Fibroblast of skin of scalp (primary cell): ENCODE data around the gene PHF10.

Experiments used
- DNase-seq: peaks from one replicate; pipeline ENCODE4 v3.0.0-alpha.2; 2013

PHF10 gene

GRCh38 chr6:169675011-169675410 is 49.3 kb downstream of the PHF10 start:
- DNase-seq = no peak

GRCh38 chr6:169671563-169671962 is 52.7 kb downstream of the PHF10 start:
- no peak for DNase-seq

GRCh38 chr6:169669889-169670288 is 54.4 kb downstream of the PHF10 start:
- no peak for DNase-seq

GRCh38 chr6:169669147-169669546 is 55.2 kb downstream of the PHF10 start:
- no peak for DNase-seq

- no peak for DNase-seq
Measured at GRCh38 chr6:169668203-169668847, 56.0 kb downstream of the PHF10 start.

- DNase-seq = no peak
Measured at GRCh38 chr6:169667716-169668115, 56.6 kb downstream of the PHF10 start.

GRCh38 chr6:169666441-169666840 is 57.9 kb downstream of the PHF10 start:
- DNase-seq = no peak

GRCh38 chr6:169665289-169665688 is 59.0 kb downstream of the PHF10 start:
- no peak for DNase-seq

- no peak for DNase-seq
Measured at GRCh38 chr6:169664227-169664626, 60.1 kb downstream of the PHF10 start.

- no peak for DNase-seq
Measured at GRCh38 chr6:169663468-169663867, 60.8 kb downstream of the PHF10 start.

- DNase-seq = no peak
Measured at GRCh38 chr6:169661391-169661756, 62.9 kb downstream of the PHF10 start.

- no peak for DNase-seq
Measured at GRCh38 chr6:169660751-169661390, 63.4 kb downstream of the PHF10 start.

GRCh38 chr6:169659820-169660610 is 64.3 kb downstream of the PHF10 start:
- no peak for DNase-seq

GRCh38 chr6:169657284-169657610 is 67.1 kb downstream of the PHF10 start:
- no peak for DNase-seq

GRCh38 chr6:169656546-169657283 is 67.6 kb downstream of the PHF10 start:
- DNase-seq = no peak

GRCh38 chr6:169654598-169655391 is 69.5 kb downstream of the PHF10 start:
- DNase-seq = peak; percentile 69
